Ecto neural progenitor cell (in vitro differentiated cells): ENCODE measurements around the gene DCST1.
A peak's percentile ranks its signal among the peaks of the same experiment; 100 is the strongest.

Experiments
- DNase-seq: peaks from one replicate; pipeline ENCODE4 v3.0.0-alpha.2; 2018; ENCODE audit warnings: low spot score

DCST1 gene

GRCh38 chr1:155075535-155075934, 41.9 kb downstream of the DCST1 start:
- DNase-seq: no peak

GRCh38 chr1:155076371-155076770, 42.7 kb downstream of the DCST1 start:
- no peak for DNase-seq

- no peak for DNase-seq
Observed at GRCh38 chr1:155077346-155077745, 43.7 kb downstream of the DCST1 start.

GRCh38 chr1:155077758-155078445, 44.3 kb downstream of the DCST1 start:
- no peak for DNase-seq

- DNase-seq: peak; percentile 89
Observed at GRCh38 chr1:155078469-155079209, 45.0 kb downstream of the DCST1 start, which contains the start of gene EFNA3. Gene EFNA3 (plus strand): TSS chr1:155078837. CDS start chr1:155078942, 105 bp downstream.

- no peak for DNase-seq
Observed at GRCh38 chr1:155079210-155079486, 45.5 kb downstream of the DCST1 start.

GRCh38 chr1:155079487-155080311, 46.1 kb downstream of the DCST1 start:
- DNase-seq: no peak

- DNase-seq: peak; percentile 91
Observed at GRCh38 chr1:155080312-155081228, 46.9 kb downstream of the DCST1 start.

- DNase-seq: peak; percentile 70
Observed at GRCh38 chr1:155081472-155082300, 48.1 kb downstream of the DCST1 start.

- peak; percentile 62 for DNase-seq
Observed at GRCh38 chr1:155082301-155083051, 48.9 kb downstream of the DCST1 start.

- peak; percentile 49 for DNase-seq
Observed at GRCh38 chr1:155083052-155083541, 49.5 kb downstream of the DCST1 start.

- DNase-seq: no peak
Observed at GRCh38 chr1:155083865-155084721, 50.5 kb downstream of the DCST1 start.

- peak; percentile 95 for DNase-seq
Observed at GRCh38 chr1:155084722-155085503, 51.3 kb downstream of the DCST1 start.

GRCh38 chr1:155085504-155086127, 52.0 kb downstream of the DCST1 start:
- no peak for DNase-seq

- peak; percentile 91 for DNase-seq
Observed at GRCh38 chr1:155086128-155086741, 52.6 kb downstream of the DCST1 start.

- DNase-seq: no peak
Observed at GRCh38 chr1:155086856-155087535, 53.4 kb downstream of the DCST1 start.
